GM04504 (cell line): ENCODE results near the gene AEBP1.
"Not testable (repeated sequence)": the region's sequence is repeated elsewhere in the genome, so short reads cannot be mapped to it uniquely, and the experiment has no call there.

Experiments
- DNase-seq: peaks from one replicate; pipeline ENCODE4 v3.0.0-alpha.2; 2012; ENCODE audit warnings: low read depth

AEBP1 gene

GRCh38 chr7:44117801-44118429 is 13.8 kb downstream of the AEBP1 start:
- no peak for DNase-seq

GRCh38 chr7:44119829-44120380 is 15.8 kb downstream of the AEBP1 start:
- DNase-seq, result no peak

- no peak for DNase-seq
Observed at GRCh38 chr7:44120395-44120794, 16.2 kb downstream of the AEBP1 start.

- DNase-seq, result no peak
Observed at GRCh38 chr7:44121761-44122420, 17.7 kb downstream of the AEBP1 start.

- no peak for DNase-seq
Observed at GRCh38 chr7:44122529-44122928, 18.4 kb downstream of the AEBP1 start.

- peak; percentile 90 for DNase-seq
Observed at GRCh38 chr7:44123190-44124003, 19.3 kb downstream of the AEBP1 start, which contains the start of gene POLD2. TSS of gene POLD2 (minus strand) at chr7:44123548. CDS start at chr7:44122053, 1,495 bp downstream.

GRCh38 chr7:44124822-44125202 is 20.7 kb downstream of the AEBP1 start:
- no peak for DNase-seq

GRCh38 chr7:44126574-44126973 is 22.4 kb downstream of the AEBP1 start:
- DNase-seq, result not testable (repeated sequence)

GRCh38 chr7:44127161-44127560 is 23.0 kb downstream of the AEBP1 start:
- no peak for DNase-seq

GRCh38 chr7:44128721-44129582 is 24.8 kb downstream of the AEBP1 start:
- DNase-seq, result no peak

- no peak for DNase-seq
Observed at GRCh38 chr7:44131173-44132029, 27.3 kb downstream of the AEBP1 start.

- DNase-seq, result no peak
Observed at GRCh38 chr7:44132039-44132438, 27.9 kb downstream of the AEBP1 start.

GRCh38 chr7:44133295-44133694 is 29.1 kb downstream of the AEBP1 start:
- DNase-seq, result no peak

GRCh38 chr7:44134943-44135628 is 30.9 kb downstream of the AEBP1 start:
- no peak for DNase-seq

- DNase-seq, result no peak
Observed at GRCh38 chr7:44136731-44137130, 32.6 kb downstream of the AEBP1 start.

- DNase-seq, result no peak
Observed at GRCh38 chr7:44138698-44139097, 34.6 kb downstream of the AEBP1 start.

- DNase-seq, result no peak
Observed at GRCh38 chr7:44139311-44140010, 35.3 kb downstream of the AEBP1 start.

- no peak for DNase-seq
Observed at GRCh38 chr7:44140341-44140740, 36.2 kb downstream of the AEBP1 start.

- DNase-seq, result no peak
Observed at GRCh38 chr7:44141221-44141850, 37.2 kb downstream of the AEBP1 start, which contains the start of gene MYL7. TSS of gene MYL7 (minus strand) at chr7:44141332. CDS start at chr7:44141305, 27 bp downstream.
